Activated gamma-delta T cell (primary cell): Measurements from ENCODE around the gene ABCG1.

Experiments used
- DNase-seq: peaks from one replicate; lab custom pipeline; 2025; lab: John Stamatoyannopoulos, UW

ABCG1 gene

DNA sequence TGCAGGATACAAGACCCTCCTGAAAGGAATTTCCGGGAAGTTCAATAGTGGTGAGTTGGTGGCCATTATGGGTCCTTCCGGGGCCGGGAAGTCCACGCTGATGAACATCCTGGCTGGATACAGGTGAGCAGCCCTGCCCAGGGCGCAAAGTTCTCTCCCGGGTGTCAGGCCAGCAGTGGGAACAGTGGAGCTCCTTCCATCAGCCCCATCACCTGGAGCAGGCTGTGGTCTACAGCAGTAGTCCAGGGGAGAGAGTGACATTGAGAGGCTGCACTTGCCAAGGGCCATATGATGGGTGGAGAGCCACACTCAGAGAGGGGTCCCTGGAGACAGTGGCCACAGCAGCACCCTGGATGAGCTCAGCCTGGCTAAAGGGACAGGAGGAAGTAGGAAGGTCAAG, 52.1 kb downstream of the ABCG1 start:
- no peak for DNase-seq

DNA sequence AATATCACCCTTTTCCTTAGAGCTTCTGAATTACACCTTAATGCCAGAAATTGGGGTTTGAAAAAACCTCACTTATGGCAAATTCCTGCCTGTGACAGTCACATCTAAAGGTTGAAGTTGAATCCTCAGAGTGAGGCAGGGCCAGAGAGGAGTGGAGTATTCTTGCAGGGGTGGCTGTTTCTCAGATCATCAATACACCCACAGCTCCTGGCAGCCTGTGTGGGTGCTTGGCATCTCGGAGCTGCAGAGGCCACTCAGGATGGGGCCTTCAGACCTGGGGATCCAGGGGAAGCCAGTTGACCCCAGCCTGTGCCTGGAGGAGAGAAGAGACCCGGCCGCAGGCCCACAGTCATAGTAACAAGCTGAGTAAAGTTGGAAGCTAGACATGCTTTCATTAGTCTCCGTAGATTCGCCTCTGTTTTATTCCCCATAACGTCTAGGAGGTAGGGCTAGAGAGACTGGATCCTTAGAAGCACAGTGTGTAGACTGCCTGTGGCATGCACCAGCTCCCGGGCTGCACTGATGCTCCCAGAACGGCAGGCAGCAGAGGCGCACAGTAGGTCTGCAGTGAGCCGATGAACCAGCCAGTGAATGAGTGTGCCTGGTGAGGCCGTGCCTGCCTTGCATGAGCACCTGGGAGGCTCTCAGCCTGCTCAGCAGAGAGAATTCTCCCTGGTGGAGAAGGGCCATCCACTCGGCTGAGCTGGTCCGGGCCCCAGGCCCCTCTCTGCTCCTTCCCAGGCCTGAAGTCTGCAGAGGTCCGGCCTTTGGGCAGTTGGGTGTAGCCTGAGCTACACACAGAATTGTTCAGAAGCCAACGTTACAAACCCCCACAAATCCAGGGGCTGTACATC, 53.4 kb downstream of the ABCG1 start:
- DNase-seq, result no peak

DNA sequence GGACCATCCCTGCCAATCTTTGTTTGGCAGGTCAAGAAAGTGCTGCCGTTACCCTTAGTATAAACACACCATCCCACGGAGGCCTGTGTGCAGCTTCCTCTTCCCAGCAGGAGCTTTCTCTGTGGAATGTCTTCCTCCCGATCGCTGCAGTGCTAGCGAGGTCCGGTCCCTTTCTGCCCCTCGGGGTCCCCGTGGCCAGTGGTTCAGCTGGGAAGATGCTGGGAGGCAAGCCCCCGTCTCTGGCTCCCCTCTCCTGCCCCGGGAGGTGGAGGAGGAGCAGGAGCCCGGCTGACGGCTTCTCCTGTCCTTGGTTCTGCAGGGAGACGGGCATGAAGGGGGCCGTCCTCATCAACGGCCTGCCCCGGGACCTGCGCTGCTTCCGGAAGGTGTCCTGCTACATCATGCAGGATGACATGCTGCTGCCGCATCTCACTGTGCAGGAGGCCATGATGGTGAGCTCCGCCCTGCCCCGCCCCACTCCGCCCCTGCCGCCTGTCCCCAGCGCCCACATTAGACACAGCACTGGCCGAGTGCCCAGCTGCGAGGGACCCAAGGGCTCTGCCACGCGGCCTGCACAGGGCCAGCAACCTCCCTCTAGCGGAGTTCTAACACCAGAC, 54.2 kb downstream of the ABCG1 start:
- DNase-seq, result no peak

DNA sequence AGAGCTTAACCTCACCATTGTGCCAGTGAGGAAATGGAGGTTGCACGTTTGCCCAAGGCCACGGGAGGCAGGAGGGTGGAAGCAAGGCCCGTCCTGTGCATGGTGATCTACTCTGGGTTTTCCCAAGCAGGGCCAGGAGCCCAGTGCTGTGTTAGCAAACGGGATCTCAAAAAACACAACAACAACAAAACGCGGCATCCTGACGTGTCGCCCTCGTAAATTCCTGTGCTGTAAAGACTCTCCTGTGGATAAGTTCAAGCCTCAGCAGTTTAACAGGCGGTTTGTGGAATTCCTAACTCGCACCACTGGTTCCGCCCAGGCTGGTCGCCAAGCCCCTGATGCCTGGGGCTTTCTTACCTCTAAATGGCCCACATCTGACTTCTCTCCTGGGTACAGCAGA, 57.1 kb downstream of the ABCG1 start:
- no peak for DNase-seq

DNA sequence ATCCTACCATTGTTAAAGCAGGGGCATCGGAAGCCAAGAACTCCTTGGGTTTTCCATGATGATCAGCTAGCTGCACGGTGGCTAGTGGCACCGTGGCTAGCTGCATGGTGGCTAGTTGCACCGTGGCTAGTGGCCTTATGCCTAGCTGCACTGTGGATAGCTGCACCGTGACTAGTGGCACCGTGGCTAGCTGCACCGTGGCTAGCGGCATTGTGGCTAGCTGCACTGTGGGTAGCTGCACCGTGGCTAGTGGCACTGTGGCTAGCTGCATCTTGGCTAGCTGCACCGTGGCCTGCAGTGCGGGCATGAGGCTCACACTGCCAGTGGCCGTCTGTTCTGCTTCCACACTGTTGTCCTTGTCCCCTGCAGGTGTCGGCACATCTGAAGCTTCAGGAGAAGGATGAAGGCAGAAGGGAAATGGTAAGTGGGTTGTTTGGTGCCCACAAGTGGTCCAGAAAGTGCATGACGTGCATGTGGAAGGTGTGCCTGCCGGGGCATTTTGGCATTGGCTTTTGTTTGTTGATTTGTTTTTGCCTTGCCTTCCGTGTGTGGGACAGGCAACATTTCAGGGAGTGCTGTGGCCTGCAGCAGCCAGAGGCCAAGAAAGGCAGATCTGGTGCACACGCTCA, 57.7 kb downstream of the ABCG1 start:
- no peak for DNase-seq

DNA sequence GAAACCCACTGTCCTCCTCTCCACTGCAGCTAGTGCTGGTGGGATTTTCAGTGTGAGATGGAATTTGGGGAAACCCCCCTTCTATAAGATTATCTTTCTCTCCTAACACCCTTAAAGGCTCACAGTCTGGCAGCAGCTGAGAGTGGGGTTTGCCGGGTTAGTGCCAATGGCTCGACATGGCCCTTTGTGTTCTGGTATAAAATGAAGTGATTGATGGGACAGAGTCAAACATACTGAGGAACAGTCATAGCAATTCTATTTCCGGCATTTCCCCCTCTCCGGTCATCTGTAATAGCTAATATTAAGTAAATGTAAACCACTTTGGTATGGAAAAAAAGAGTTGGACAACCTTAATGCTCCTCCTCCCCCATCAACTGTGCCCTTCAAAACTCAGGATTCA, 58.7 kb downstream of the ABCG1 start:
- no peak for DNase-seq

DNA sequence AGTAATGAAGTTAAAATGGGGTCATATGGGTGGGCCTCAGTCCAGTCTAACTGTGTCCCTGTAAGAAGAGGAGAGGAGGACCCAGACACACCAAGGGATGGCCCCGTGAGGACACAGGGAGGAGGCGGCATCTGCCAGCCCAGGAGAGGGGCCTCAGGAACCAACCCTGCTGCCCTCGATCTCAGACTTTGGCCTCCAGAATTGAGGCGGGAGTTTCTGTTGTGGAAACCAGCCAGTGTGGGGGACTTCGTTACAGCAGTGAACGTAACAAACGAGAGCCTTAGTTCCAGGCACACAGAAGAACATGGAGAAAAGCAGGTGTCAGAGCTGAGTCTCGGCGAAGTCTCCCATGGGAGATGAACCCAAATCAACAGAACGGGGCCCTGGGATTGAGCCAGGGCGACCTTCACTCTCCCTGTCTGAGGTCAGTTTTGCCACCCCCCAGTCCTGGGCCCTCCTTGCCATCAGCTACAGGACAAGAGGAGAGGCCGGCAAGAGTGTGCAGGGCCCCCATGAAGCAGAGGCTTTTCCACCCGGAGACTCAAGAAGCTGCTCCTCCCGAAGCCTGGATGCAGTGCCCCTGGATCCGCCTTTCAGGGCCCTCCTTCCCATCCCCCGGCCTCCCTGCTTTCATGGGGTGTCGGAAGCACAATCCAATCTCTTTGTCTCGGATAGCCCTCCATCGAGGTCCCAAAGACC, 59.7 kb downstream of the ABCG1 start:
- no peak for DNase-seq

DNA sequence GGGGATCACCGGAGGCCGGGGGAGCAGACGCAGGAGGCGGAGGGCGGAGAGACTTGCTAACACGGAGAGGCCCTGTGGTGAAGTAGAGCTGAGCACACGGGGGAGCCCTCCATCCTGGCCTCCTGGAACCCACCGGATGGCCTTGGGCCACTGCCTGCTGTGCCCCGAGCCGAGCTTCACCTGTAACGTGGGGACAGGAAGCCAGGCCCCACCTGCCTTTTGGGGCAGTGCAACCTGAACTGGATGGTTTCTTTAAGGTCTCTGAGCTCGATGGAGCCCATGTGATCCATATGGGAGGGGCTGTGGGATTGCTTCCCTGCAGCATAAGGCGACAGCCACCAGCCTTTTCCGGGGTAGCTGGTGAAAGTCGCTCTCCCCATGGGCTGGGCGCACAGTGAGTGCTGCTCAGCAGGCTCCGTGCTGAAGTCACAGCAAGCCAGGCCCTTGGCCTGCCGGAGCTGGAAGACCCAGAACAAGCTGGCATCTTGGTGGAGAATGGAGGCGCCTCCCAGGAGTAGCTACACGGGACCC, 60.5 kb downstream of the ABCG1 start:
- DNase-seq, result no peak

DNA sequence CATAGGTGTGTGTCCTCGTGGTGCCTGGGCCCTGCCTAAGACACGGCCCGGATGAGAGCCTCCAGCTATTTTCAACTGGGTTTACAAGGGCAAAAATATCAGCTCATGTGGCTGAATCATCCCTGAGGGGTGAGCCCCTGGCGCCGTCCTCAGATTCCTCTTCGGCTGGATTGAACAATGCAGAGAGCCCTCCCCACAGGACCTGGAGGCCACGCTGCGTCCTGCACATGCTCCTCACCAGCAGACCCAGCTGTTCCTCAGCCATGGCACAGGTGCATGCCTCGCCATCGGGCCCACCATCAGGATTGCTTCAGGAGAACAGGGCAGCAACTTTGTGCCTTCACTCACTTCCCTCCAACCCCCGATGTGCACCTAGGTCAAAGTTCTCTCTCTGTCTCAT, 60.9 kb downstream of the ABCG1 start:
- DNase-seq, result no peak

DNA sequence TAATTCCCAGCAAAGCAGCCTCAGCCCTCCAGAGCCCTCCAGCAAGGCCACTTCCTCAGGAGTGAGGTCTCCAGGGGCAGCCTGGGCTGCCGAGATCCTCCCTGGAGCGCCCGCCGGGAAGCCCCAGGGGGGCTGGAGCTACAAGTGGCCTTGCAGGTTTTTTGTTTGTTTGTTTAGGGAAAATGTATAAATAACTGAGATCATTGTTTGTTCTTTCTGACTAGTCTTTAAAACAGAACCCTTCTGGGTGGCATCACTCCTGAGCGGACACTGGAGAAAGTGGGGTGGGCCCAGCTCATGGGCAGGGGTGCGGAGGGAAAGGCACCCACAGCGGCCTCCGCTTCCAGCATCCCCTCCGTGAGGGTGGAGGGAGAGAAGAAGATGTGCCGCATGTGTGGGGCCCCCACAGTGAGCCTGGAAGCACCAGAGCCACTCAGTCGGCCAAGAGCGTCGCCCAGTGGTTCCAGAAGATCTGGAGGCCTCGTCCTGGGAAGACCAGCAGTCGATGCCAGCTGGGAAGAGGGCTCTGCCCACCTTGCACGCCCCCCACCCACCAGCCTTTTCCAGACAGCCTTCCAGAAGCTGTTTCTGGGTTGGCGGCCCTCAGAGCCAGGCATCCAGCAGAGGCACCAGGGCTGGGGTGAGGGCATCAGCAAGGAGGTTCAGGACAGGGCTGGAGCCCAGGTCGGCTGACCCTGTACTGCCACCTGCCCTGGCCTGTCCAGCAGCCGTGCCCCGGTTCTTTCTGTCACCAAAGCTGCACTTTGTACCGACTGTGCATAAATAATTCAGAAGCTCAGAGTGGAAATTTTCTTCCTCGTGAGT, 61.6 kb downstream of the ABCG1 start:
- DNase-seq, result no peak

DNA sequence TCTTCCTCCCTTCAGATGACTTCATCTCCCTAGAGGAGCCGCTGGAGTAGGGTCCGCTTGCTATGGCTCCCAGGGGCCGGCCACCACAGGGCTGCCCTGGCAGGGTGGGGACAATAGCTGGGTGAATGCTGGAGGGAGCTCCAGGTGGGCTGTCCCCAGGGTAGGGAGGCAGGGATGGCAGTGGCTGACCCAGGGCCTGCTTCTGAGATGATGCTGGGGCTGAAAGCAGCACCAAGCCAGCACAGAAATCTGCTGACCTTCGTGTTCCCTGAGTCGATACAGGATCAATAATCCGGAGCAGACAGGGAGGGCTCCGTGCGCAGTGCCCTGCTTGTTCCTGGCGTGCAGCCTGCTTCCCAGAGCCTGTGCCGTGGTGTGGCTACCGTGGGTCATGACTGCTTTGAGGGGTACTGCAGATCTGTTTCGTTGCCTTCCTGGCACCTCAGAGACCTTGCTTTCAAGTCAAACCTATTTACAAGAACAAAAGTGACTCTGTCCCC, 62.3 kb downstream of the ABCG1 start:
- DNase-seq, result no peak

DNA sequence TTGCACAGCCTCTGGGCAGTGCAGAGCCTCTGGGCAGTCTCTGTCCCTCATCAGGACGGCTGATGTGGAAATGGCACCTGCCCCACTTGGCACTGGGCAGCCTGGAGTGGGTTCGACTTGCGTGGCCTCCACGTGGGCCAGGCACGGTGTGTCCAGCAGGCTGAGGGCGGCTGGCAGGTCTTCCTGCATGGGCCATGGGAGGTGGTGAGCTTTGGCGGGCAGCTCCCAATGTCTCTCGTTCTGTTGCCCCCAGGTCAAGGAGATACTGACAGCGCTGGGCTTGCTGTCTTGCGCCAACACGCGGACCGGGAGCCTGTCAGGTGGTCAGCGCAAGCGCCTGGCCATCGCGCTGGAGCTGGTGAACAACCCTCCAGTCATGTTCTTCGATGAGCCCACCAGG, 63.1 kb downstream of the ABCG1 start:
- no peak for DNase-seq

DNA sequence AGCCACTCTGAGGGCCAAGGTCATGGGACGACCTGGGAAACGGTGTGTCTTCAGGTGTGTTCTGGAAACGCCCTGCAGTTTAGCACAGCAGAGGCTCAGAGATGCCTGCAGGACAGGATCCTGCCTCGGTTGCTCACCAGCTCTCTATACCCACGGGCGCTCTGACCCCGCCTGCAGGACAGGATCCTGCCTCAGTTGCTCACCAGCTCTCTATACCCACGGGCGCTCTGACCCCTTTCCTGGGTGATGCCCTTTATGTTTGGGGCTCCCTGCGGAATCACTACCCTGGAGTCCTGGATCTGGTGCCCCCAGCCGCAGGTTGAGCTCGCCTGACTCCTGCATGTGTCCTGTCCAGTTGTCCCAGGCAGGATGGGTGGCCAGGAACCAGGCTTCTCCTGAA, 63.8 kb downstream of the ABCG1 start:
- no peak for DNase-seq

DNA sequence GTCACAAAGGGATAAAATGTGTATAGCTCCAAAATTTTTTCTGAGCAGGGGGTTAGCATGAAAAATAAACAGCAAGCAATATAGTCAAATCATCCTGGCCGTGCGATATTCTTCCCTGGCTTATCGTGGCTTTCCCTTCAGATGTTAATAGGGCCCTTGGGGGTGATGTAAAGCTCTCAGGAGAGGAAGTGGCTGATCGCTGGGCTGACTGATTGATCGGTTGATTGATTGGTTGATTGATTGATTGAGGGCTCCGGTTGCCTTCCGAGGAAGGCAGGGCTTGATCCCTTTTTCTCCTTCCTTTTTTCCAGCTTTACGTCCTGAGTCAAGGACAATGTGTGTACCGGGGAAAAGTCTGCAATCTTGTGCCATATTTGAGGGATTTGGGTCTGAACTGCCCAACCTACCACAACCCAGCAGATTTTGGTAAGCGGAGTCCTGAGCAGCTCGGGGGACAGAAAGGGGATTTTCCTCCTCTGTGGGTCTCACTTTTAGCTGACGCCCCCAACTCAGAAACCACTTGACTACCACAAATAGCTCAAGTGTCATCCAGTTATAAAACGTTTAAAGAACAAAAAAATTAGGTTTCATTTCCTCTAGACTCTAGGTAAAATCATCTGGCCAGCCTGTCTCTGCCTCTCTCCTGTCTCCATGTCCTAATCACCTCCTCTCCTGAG, 66.8 kb downstream of the ABCG1 start:
- DNase-seq, result no peak

DNA sequence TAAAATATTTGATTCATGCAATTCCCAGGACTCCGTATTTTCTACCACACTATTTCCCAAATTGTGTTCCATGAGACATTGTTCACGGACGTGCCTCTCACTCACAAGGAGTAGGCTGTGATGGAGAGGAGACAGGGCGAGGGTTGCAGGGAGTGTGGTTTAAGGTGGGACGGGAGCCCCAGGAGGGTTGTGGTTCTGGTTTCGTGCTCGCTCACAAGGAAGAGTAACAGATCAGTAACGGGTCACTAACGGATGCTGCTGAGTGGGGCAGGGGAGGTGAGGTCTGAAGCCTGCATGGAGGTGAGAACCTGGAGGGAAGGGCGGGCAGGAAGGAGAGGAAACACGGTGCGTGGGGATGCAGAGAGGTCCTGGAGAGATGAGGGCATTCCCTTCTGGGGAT, 67.5 kb downstream of the ABCG1 start:
- no peak for DNase-seq

DNA sequence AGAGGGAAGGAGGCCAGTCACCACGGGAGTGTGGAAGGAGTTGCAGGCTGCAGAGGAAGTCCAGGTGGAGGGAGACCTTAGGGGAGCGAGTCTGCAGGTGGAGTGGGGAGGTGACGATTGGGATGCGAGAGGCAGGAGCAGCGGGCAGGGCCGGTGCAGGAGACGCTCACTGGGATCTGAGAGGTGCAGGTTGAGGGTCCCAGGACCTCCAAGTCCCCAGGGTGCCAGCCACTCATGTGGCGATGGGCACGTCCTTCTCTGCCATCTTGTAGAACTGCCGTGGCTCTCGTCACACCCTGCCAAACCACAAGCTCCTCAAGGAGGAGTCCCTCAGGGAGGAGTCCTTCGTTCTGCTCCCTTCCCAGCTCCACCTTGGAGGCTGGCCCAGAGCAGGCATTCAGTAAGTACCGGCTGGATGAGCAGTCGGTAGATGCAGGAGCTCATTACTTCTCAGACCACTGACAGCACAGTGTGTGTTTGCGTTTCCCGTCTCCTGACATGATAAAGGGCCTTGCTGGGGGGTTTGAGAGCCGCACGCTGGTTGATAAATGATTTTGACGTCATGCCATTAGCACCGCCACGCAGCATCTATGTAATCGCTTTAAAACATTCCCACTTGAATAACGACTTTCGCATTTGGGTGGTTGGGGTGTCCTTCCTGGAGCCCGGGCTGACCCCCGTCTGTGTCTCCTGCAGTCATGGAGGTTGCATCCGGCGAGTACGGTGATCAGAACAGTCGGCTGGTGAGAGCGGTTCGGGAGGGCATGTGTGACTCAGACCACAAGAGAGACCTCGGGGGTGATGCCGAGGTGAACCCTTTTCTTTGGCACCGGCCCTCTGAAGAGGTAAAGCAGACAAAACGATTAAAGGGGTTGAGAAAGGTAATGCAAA, 68.5 kb downstream of the ABCG1 start:
- DNase-seq, result no peak

DNA sequence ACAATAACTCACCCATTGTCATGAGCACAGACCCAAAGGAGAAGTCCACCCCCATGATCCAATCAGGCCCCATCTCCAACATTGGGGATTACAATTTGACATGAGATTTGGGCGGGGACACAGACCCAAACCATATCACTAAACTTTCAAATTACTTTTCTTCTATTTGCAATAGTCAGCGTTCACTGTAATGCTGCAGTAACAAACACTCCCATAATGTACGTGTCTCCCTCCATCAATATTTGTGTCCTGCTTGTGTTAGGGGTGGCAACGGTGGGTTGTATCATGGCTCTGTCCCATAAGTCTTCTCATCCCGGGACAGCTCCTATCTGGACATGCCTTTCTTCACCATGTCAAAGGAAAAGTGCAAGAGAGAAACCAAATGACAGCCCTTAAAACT, 70.0 kb downstream of the ABCG1 start:
- no peak for DNase-seq

DNA sequence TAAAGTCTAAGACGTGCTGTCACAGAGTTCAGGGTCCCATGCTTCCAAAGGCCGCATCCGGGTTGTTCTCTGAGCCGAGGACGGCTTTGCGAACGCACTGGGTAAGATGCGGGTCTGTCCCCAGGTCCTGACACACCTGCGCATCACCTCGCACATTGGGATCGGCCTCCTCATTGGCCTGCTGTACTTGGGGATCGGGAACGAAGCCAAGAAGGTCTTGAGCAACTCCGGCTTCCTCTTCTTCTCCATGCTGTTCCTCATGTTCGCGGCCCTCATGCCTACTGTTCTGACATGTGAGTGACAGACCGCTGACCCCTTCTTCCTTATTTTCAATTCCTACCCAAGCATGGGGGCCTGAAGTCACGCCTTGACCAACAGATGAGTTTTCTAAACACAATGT, 71.0 kb downstream of the ABCG1 start:
- no peak for DNase-seq

DNA sequence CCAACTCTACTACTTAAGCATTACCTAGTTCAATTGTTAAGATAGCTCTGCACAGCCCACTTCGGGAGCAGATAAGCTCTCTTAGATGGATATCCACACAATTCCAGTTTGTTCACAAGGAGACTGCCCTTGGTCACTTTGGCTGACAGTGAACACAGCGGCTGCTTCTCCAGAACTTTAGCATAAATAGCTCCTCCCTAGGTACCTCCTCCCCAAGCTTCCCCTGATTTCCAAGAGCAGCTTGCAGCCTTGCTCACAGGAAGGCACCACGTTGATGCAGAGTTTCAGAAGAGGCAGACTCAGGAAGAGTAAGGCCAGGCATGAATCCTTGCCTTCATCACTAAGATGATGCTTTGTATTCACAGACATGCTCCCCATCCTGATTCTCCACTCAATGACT, 71.6 kb downstream of the ABCG1 start:
- DNase-seq, result no peak
